ENCODE measurements around the gene EVL.

Gene EVL

GRCh38 chr14:100114109-100114765 lies 49.0 kb downstream of the EVL start:
- DNase-seq: no peak

GRCh38 chr14:100115236-100115635 lies 50.0 kb downstream of the EVL start:
- DNase-seq: no peak

GRCh38 chr14:100115726-100116125 lies 50.5 kb downstream of the EVL start:
- no peak for DNase-seq

GRCh38 chr14:100116134-100116533 lies 50.9 kb downstream of the EVL start:
- DNase-seq: no peak

- DNase-seq: no peak
Measured at GRCh38 chr14:100117026-100117425, 51.8 kb downstream of the EVL start.

- DNase-seq: no peak
Measured at GRCh38 chr14:100117633-100118395, 52.6 kb downstream of the EVL start.

- no peak for DNase-seq
Measured at GRCh38 chr14:100118396-100119011, 53.3 kb downstream of the EVL start.

- no peak for DNase-seq
Measured at GRCh38 chr14:100119251-100119650, 54.0 kb downstream of the EVL start.

GRCh38 chr14:100120522-100121269 lies 55.5 kb downstream of the EVL start:
- DNase-seq: no peak

GRCh38 chr14:100121643-100122480 lies 56.6 kb downstream of the EVL start:
- DNase-seq: no peak

GRCh38 chr14:100122481-100123223 lies 57.4 kb downstream of the EVL start:
- DNase-seq: no peak

GRCh38 chr14:100123618-100124017 lies 58.4 kb downstream of the EVL start:
- DNase-seq: no peak

- DNase-seq: no peak
Measured at GRCh38 chr14:100124551-100125088, 59.4 kb downstream of the EVL start.

- no peak for DNase-seq
Measured at GRCh38 chr14:100126401-100126800, 61.2 kb downstream of the EVL start.

- DNase-seq: no peak
Measured at GRCh38 chr14:100127853-100128455, 62.7 kb downstream of the EVL start.

- no peak for DNase-seq
Measured at GRCh38 chr14:100128688-100129087, 63.5 kb downstream of the EVL start.

GRCh38 chr14:100129161-100129589 lies 64.0 kb downstream of the EVL start:
- DNase-seq: no peak

GRCh38 chr14:100130521-100130920 lies 65.3 kb downstream of the EVL start:
- DNase-seq: no peak

- no peak for DNase-seq
Measured at GRCh38 chr14:100131181-100131580, 66.0 kb downstream of the EVL start.

GRCh38 chr14:100132161-100132902 lies 67.1 kb downstream of the EVL start:
- DNase-seq: no peak

Measured in NCI-H2029 treated with DMSO at 0.1 percent for 48 hours (cell line).